HL-60 (cell line): Measurements from ENCODE around the gene PGAM2.

Experiments used
- DNase-seq, 2 experiments: peaks; one replicate each; pipeline ENCODE4 v3.0.0-alpha.2; 2010 to 2020; ENCODE audit warnings: low read depth in 1 of 2, low spot score in 1 of 2
- H3K27ac ChIP-seq: fragments of 250-450 bp; sonication (Bioruptor Pico); replicated peaks from 2 replicates; pipeline ENCODE4 v1.5.1; 2020; ENCODE audit warnings: mild to moderate bottlenecking, moderate library complexity
- H3K27me3 ChIP-seq: fragments of 250-450 bp; sonication (Bioruptor Pico); 2 replicates; pipeline ENCODE4 v1.5.1; 2021; ENCODE audit warnings: mild to moderate bottlenecking, moderate library complexity; ENCODE audit not compliant: insufficient read depth, poor library complexity, severe bottlenecking
- H3K4me3 ChIP-seq: replicated peaks from 2 replicates; pipeline ENCODE4 v1.5.1; 2011; ENCODE audit warnings: mild to moderate bottlenecking, control low read depth, low read length; ENCODE audit not compliant: insufficient read depth
- CTCF ChIP-seq: IDR thresholded peaks from one replicate; pipeline ENCODE4 v1.5.1; 2011; ENCODE audit warnings: low read length, control low read depth, inconsistent platforms; ENCODE audit not compliant: insufficient read depth
- GABPA ChIP-seq: IDR thresholded peaks from 2 replicates; pipeline ENCODE4 v1.6.1; 2012; ENCODE audit warnings: low read depth
- POLR2AphosphoS5 ChIP-seq: IDR thresholded peaks from 2 replicates; pipeline ENCODE4 v1.6.1; 2012; ENCODE audit warnings: low read depth
- REST ChIP-seq: IDR thresholded peaks from 2 replicates; pipeline ENCODE4 v1.6.1; 2012; ENCODE audit warnings: low read depth; ENCODE audit not compliant: insufficient replicate concordance
- SPI1 ChIP-seq: IDR thresholded peaks from 2 replicates; pipeline ENCODE4 v1.6.1; 2012; ENCODE audit warnings: low read depth, mild to moderate bottlenecking, borderline replicate concordance

Gene PGAM2

GRCh38 chr7:44098092-44099068 lies 33.0 kb upstream of the PGAM2 start:
- Histone ChIP-seq H3K4me3 (no peak overlapping the region), H3K27ac (peak overlapping the region; percentile 78), H3K27me3 (no peaks in the 10 kb centered on the region)
- TF ChIP-seq POLR2AphosphoS5: no peak
- no peak for TF ChIP-seq SPI1
- no peak for TF ChIP-seq CTCF
- TF ChIP-seq REST: no peak
- no peak for TF ChIP-seq GABPA
- DNase-seq: no peak

GRCh38 chr7:44097064-44097932 lies 31.9 kb upstream of the PGAM2 start:
- no peak for TF ChIP-seq CTCF
- TF ChIP-seq POLR2AphosphoS5: peak; percentile 98
- TF ChIP-seq SPI1: peak; percentile 93
- no peak for TF ChIP-seq REST
- TF ChIP-seq GABPA: no peak
- peak overlapping the region; percentile 78 for H3K27ac ChIP-seq
- no peak overlapping the region for H3K4me3 ChIP-seq
- H3K27me3 ChIP-seq: no peaks in the 10 kb centered on the region
- DNase-seq: peak; percentile 92 to 95

GRCh38 chr7:44096326-44096881 lies 31.0 kb upstream of the PGAM2 start:
- Histone ChIP-seq H3K4me3 (no peak overlapping the region), H3K27me3 (no peaks in the 10 kb centered on the region), H3K27ac (peak overlapping the region; percentile 78)
- no peak for DNase-seq
- TF ChIP-seq SPI1: no peak
- no peak for TF ChIP-seq POLR2AphosphoS5
- TF ChIP-seq GABPA: no peak
- TF ChIP-seq REST: no peak
- no peak for TF ChIP-seq CTCF
